Mammary epithelial cell (primary cell): ENCODE results near the gene KRTAP5-4.

ENCODE experiments used
- EZH2 ChIP-seq: IDR thresholded peaks from 2 replicates; pipeline ENCODE4 v1.6.1; 2012; ENCODE audit warnings: low read length, inconsistent platforms, borderline replicate concordance
- TF ChIP-seq, protein P1 (sequence below), 2 donors: IDR thresholded peaks in 1 of 2; conservative IDR thresholded peaks in 1 of 2; 2 replicates each; pipeline ENCODE4 v1.5.1; 2011 to 2012; ENCODE audit warnings: inconsistent platforms in 2 of 2, low read length in 2 of 2, mild to moderate bottlenecking in 2 of 2, control low read depth in 1 of 2, low read depth in 1 of 2; ENCODE audit not compliant: insufficient read depth in 1 of 2; ENCODE audit errors: extremely low read depth in 1 of 2

DNA sequence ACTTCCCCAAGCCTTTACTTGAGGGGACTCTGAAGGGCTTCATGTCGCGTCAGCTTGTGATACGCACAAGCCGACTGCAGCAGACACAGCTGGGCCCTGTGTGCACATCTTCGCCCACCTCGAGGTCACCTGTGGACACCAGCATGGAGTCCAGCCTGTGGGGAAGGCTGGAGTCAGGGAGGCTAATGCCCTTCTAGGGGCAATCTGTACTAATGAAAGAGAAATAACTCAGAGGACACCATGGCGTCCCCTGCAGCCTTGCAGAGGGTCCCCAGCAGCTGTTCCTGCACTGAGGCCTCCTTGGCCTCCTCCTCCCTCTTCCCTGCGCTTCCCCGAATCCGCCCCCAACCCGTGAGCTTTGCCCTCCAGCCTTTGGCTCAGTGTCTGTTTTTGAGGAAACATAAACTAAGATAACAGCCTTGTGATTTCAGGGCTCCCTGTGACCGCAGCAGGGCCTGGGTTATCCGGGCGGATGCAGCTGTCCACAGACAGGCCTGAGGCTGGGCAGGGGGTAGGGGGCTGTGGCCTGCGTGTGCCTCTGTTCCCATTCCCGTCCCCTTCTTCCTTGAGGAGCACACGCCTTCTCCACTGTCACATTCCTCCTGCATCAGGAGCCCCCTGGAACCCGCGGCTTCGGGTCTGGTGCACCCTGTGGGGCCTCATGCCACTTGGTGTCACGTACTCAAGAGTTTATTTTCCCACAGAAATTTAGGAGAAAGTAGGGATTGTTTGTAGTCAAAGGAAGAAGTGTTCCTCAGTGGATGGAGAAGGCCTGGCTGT is 32.6 kb upstream of the KRTAP5-4 start:
- TF ChIP-seq, protein P1, sequence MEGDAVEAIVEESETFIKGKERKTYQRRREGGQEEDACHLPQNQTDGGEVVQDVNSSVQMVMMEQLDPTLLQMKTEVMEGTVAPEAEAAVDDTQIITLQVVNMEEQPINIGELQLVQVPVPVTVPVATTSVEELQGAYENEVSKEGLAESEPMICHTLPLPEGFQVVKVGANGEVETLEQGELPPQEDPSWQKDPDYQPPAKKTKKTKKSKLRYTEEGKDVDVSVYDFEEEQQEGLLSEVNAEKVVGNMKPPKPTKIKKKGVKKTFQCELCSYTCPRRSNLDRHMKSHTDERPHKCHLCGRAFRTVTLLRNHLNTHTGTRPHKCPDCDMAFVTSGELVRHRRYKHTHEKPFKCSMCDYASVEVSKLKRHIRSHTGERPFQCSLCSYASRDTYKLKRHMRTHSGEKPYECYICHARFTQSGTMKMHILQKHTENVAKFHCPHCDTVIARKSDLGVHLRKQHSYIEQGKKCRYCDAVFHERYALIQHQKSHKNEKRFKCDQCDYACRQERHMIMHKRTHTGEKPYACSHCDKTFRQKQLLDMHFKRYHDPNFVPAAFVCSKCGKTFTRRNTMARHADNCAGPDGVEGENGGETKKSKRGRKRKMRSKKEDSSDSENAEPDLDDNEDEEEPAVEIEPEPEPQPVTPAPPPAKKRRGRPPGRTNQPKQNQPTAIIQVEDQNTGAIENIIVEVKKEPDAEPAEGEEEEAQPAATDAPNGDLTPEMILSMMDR (conservative IDR thresholded peaks at IDR 0.05 in 1 of 2, IDR thresholded peaks at IDR 0.05 in 1 of 2; ENCODE audit: extremely low read depth in 1 of 2, insufficient read depth in 1 of 2, low read depth in 1 of 2, low read length in 2 of 2) = no peak
- TF ChIP-seq EZH2 = no peak
